ENCODE data around the gene AUTS2.

- TF ChIP-seq CTCF (optimal IDR thresholded peaks at IDR 0.05 in 1 of 3, IDR thresholded peaks at IDR 0.05 in 1 of 3, conservative IDR thresholded peaks at IDR 0.05 in 1 of 3; ENCODE audit: extremely low read depth in 1 of 3, insufficient read depth in 2 of 3, low read length in 3 of 3) (no peak), EZH2 (IDR thresholded peaks at IDR 0.05; ENCODE audit: low read length) (no peak)
Measured at GRCh38 chr7:70701991-70702390, 1103.7 kb downstream of the AUTS2 start.
